ENCODE measurements around the gene YWHAH. TPM values are rescaled to one million over a fixed set of nuclear protein-coding genes. Genes with fewer than 3 reads are reported as not detected.

The YWHAH gene
- total RNA-seq, 6 donors from 2014 or later, result 46.1 to 208 (median 164) TPM

DNA sequence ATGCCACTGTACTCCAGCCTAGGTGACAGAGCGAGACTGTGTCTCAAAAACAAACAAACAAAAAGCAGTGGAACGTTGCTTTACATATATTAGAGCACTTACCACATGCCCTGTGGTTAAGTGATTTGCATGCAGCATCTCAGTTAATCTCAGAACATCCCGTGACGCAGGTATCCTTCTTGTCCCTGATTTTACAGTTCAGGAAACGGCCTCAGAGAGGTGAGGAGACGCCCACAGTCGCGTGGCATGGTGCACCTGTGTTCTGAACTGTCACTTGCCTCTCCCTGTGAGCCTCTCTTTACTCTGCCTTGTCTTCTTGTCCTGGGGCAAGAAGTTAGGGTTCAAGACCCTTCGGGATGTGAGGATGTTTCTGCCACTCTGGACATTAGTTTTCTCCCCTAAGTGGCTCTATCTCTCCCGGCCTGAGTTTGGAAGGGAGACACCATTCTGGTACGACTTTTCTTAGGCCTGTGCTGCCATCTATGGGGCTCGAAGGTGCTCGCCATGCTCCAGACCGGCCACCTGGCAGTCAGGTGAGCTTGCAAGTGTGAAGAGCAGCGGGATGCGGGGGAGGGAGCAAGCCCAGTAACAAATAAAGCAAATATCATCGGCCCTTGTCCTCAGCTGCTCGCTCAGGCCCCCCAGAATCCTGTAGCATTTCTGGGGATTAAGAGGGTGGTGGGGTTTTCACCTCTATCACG lies 25.6 kb downstream of the YWHAH start:
- TF ChIP-seq, protein P1, sequence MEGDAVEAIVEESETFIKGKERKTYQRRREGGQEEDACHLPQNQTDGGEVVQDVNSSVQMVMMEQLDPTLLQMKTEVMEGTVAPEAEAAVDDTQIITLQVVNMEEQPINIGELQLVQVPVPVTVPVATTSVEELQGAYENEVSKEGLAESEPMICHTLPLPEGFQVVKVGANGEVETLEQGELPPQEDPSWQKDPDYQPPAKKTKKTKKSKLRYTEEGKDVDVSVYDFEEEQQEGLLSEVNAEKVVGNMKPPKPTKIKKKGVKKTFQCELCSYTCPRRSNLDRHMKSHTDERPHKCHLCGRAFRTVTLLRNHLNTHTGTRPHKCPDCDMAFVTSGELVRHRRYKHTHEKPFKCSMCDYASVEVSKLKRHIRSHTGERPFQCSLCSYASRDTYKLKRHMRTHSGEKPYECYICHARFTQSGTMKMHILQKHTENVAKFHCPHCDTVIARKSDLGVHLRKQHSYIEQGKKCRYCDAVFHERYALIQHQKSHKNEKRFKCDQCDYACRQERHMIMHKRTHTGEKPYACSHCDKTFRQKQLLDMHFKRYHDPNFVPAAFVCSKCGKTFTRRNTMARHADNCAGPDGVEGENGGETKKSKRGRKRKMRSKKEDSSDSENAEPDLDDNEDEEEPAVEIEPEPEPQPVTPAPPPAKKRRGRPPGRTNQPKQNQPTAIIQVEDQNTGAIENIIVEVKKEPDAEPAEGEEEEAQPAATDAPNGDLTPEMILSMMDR (IDR thresholded peaks at IDR 0.05), result peak; percentile 9 to 66 (median 34)
- no peak for TF ChIP-seq POLR2A (IDR thresholded peaks at IDR 0.05)
- Histone ChIP-seq H3K4me3 (peak overlapping the region in 3 of 4 donors; percentile 38 to 49 (median 48)), H3K36me3 (no peaks in the 10 kb centered on the region), H3K27me3 (no peaks in the 10 kb centered on the region), H3K9me3 (no peaks in the 10 kb centered on the region), H3K27ac (no peak overlapping the region), H3K4me1 (peaks cover 10 to 14% (median 12%) of the 10 kb centered on the region in 4 donors)
- peak; percentile 80 to 90 for ATAC-seq (ENCODE audit: low FRiP score in 2 of 2)
- 38 to 52% methylated on average over 12 to 19 of the region's 19 CpGs for WGBS, 2 donors
- DNase-seq, result peak in 1 of 2 donors; percentile 81

DNA sequence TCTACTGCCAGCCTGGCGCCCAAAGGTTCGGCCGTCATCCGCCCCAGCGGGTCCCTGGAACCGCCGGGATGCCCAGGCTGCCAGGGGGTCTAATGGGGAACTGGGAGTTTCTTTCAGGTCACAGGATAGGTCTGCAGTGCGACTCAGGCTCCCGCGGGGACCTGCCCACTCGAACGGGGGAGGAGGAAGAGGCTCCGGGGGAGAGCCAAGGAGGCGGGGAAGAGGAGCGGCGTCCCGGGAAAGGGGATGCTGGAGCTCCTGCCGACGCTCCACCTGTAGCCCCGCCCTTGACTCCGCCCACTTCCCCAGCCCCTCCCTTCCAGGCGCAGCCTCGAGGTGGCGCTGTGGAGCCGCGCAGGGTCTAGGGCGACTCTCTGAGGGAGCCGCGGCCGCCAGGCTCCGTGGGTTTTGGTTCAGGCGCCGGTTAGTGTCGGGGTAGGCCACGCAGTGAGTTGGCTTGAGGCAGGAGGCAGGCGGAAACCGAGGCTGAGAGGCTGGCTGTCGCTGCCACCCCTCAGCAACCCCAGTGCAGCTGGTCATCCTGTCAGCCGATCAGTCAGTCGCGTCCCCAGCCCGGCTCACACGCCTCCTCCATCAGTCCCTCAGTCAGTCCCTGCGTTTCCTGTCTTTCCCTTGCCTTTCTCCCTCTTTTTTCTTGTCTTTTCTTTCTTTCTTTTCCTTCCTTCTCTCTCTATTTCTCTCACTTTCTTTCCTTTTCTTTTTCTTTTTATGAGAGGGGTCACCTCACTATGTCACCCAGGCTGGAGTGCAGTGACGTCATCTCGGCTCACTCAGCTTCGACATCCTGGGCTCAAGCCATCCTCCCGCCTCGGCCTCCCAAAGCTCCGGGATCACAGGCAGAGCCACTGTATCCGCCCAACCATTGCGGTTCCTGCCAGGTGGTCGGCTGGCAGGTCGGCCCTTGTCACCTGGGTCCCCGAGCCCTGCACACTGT lies 26.4 kb downstream of the YWHAH start:
- TF ChIP-seq, protein P1 (IDR thresholded peaks at IDR 0.05), result peak; percentile 83 to 96 (median 93)
- TF ChIP-seq EP300 (IDR thresholded peaks at IDR 0.05) (no peak), POLR2AphosphoS5 (IDR thresholded peaks at IDR 0.05) (no peak)
- DNase-seq (peak; percentile 91 to 96), ATAC-seq (ENCODE audit: low FRiP score in 2 of 2) (peak; percentile 97 to 98)
- WGBS, 2 donors, result 18 to 37% methylated on average over 25 to 45 of the region's 55 CpGs
- Histone ChIP-seq H3K27ac (peak overlapping the region in 2 of 4 donors; percentile 22 to 27), H3K4me1 (peaks cover 10 to 14% (median 12%) of the 10 kb centered on the region in 4 donors), H3K36me3 (no peaks in the 10 kb centered on the region), H3K9me3 (no peaks in the 10 kb centered on the region), H3K27me3 (no peaks in the 10 kb centered on the region), H3K4me3 (peak overlapping the region in 3 of 4 donors; percentile 38 to 49 (median 48))

DNA sequence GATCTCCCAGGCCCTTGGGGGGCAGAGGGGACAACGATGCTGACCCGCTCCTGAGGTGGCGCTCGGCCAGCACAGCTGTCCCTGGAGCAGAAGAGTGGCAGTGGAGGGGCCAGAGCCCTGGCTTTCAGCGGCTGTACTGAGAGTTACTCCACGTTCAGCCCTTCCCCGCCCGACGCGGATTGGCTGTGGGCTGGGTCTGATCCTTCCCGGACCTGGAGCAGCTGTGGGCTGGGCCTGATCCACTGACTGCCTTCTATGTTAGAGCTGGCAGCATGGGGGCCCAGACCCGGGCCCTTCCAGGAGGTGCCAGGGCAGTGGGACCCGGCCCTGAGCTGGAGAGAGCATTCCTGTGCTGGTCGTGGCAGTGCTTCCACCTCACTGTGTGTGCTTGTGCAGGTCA lies 27.8 kb downstream of the YWHAH start:
- Histone ChIP-seq H3K27ac (no peak overlapping the region), H3K9me3 (no peaks in the 10 kb centered on the region), H3K4me3 (no peak overlapping the region), H3K4me1 (peaks cover 10 to 14% (median 12%) of the 10 kb centered on the region in 4 donors), H3K27me3 (no peaks in the 10 kb centered on the region), H3K36me3 (no peaks in the 10 kb centered on the region)
- DNase-seq (peak in 1 of 2 donors; percentile 72), ATAC-seq (ENCODE audit: low FRiP score in 2 of 2) (no peak)
- TF ChIP-seq POLR2A (IDR thresholded peaks at IDR 0.05) (no peak), EP300 (IDR thresholded peaks at IDR 0.05) (no peak), POLR2AphosphoS5 (IDR thresholded peaks at IDR 0.05) (no peak)
- TF ChIP-seq, protein P1 (IDR thresholded peaks at IDR 0.05), result no peak
- WGBS, 2 donors, result 80 to 90% methylated on average over 2 to 14 of the region's 14 CpGs

DNA sequence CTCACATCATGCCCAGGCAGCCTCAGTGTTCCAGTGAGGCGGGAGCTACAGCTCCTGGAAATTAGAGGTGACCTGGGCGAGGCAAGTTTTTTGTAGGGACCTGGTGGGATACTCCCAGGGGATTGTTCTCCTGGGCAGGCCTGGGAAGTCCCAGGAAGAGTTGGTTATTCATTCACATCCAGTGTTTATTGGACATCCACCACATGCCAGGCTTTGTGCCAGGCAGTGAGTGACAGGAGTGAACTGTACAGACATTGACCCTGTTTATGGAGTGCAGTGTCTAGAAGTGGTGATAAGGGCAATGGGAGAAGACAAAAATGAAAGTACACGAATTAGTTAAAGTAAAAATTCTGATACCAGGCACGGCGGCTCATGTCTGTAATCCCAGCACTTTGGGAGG lies 29.4 kb downstream of the YWHAH start:
- Histone ChIP-seq H3K27me3 (no peaks in the 10 kb centered on the region), H3K4me3 (no peak overlapping the region), H3K9me3 (no peaks in the 10 kb centered on the region), H3K4me1 (peaks cover 10 to 14% (median 12%) of the 10 kb centered on the region in 4 donors), H3K36me3 (no peaks in the 10 kb centered on the region), H3K27ac (no peak overlapping the region)
- TF ChIP-seq EP300 (IDR thresholded peaks at IDR 0.05), result no peak
- no peak for TF ChIP-seq POLR2A (IDR thresholded peaks at IDR 0.05)
- TF ChIP-seq, protein P1 (IDR thresholded peaks at IDR 0.05), result no peak
- TF ChIP-seq POLR2AphosphoS5 (IDR thresholded peaks at IDR 0.05), result no peak
- ATAC-seq (ENCODE audit: low FRiP score in 2 of 2) (no peak), DNase-seq (no peak)
- 52 to 64% methylated on average over 5 of the region's 5 CpGs for WGBS, 2 donors
